DND-41 (cell line): ENCODE results near the gene MAP2K5.

ENCODE experiments used
- ATAC-seq: fragments of 200-7000 bp; cut with Tn5 transposase; 3 replicates; pipeline ENCODE4 v1.9.1; 2021; ENCODE audit warnings: low read depth; ENCODE audit not compliant: insufficient read depth
- DNase-seq: peaks from one replicate; pipeline ENCODE4 v3.0.0-alpha.2; 2020
- H2AFZ ChIP-seq: 2 replicates; pipeline ENCODE4 v1.6.0; 2012; ENCODE audit warnings: low read depth, low read length
- H3K27ac ChIP-seq: 2 replicates; pipeline ENCODE4 v1.5.1; 2012; ENCODE audit warnings: low read length, inconsistent platforms
- H3K27me3 ChIP-seq: fragments of 200-600 bp; sonication (generic); 2 replicates; pipeline ENCODE4 v1.6.0; 2012; ENCODE audit warnings: low read length, mild to moderate bottlenecking, inconsistent platforms; ENCODE audit not compliant: insufficient read depth, poor library complexity
- H3K36me3 ChIP-seq: 2 replicates; pipeline ENCODE4 v1.5.1; 2012; ENCODE audit warnings: low read length, inconsistent platforms; ENCODE audit not compliant: insufficient read depth
- H3K4me1 ChIP-seq: 2 replicates; pipeline ENCODE4 v1.5.1; 2012; ENCODE audit warnings: mild to moderate bottlenecking, low read length; ENCODE audit not compliant: insufficient read depth
- H3K4me2 ChIP-seq: 2 replicates; pipeline ENCODE4 v1.6.0; 2012; ENCODE audit warnings: mild to moderate bottlenecking, moderate library complexity, low read length, inconsistent platforms; ENCODE audit not compliant: insufficient read depth
- H3K4me3 ChIP-seq, 2 experiments: fragments of 200-600 bp in 1 of 2; shearing (Covaris generic) in 1 of 2; 2 replicates each; pipeline ENCODE4 v1.5.1; 2012 to 2016; ENCODE audit warnings: inconsistent platforms in 2 of 2, low read length in 2 of 2, mild to moderate bottlenecking in 2 of 2, low read depth in 1 of 2, moderate library complexity in 1 of 2
- H3K79me2 ChIP-seq: 2 replicates; pipeline ENCODE4 v1.6.0; 2012; ENCODE audit warnings: low read length, inconsistent platforms; ENCODE audit not compliant: insufficient read depth
- H3K9ac ChIP-seq: 2 replicates; pipeline ENCODE4 v1.6.0; 2012; ENCODE audit warnings: low read depth, mild to moderate bottlenecking, inconsistent platforms, low read length, moderate library complexity
- H3K9me3 ChIP-seq: 2 replicates; pipeline ENCODE4 v1.5.1; 2012; ENCODE audit warnings: low read length, moderate library complexity, mild to moderate bottlenecking, inconsistent platforms; ENCODE audit not compliant: insufficient read depth, severe bottlenecking
- H4K20me1 ChIP-seq: 2 replicates; pipeline ENCODE4 v1.6.0; 2012; ENCODE audit warnings: low read length; ENCODE audit not compliant: insufficient read depth
- CTCF ChIP-seq: IDR thresholded peaks from 2 replicates; pipeline ENCODE4 v1.5.1; 2012; ENCODE audit warnings: borderline replicate concordance, low read length, moderate library complexity, mild to moderate bottlenecking; ENCODE audit not compliant: poor library complexity, severe bottlenecking; ENCODE audit errors: extremely low read depth
- EZH2 ChIP-seq: IDR thresholded peaks from 3 replicates; pipeline ENCODE4 v1.6.1; 2012; ENCODE audit warnings: borderline replicate concordance, low read depth, mild to moderate bottlenecking, moderate library complexity, low read length, inconsistent platforms; ENCODE audit not compliant: severe bottlenecking

Gene MAP2K5

GRCh38 chr15:67738056-67738455, 195.6 kb downstream of the MAP2K5 start:
- H3K36me3 ChIP-seq: no peaks in the 10 kb centered on the region
- no peaks in the 10 kb centered on the region for H3K9me3 ChIP-seq
- H2AFZ ChIP-seq: no peak overlapping the region
- H3K27ac ChIP-seq: no peak overlapping the region
- H3K4me1 ChIP-seq: peaks cover 4% of the 10 kb centered on the region; the same call in 1 of the 2 replicates
- no peak overlapping the region for H3K4me2 ChIP-seq
- no peaks in the 10 kb centered on the region for H3K79me2 ChIP-seq
- no peak for ATAC-seq
- no peak for DNase-seq
- no peaks in the 10 kb centered on the region for H4K20me1 ChIP-seq
- TF ChIP-seq CTCF (no peak), EZH2 (no peak)
- no peak overlapping the region for H3K4me3 ChIP-seq
- no peaks in the 10 kb centered on the region for H3K27me3 ChIP-seq
- no peak overlapping the region for H3K9ac ChIP-seq

DNA sequence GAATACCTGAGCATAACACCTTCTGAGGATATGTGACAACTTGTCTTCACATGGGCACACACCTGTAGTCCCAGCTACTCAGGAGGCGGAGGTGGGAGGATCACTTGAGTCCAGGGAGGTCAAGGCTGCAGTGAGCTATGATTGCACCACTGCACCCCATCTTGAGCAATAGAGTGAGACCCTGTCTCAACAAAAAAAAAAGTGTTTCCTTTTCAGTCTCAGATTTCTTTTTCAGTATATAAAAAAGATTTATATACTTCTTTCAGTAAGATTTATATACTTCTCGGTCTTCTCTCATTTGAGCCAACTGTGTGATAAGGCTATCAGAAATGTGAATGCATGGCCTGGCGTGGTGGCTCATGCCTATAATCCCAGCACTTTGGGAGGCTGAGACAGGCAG, 197.9 kb downstream of the MAP2K5 start:
- Histone ChIP-seq H3K4me1 (peaks cover 7% of the 10 kb centered on the region; the same call in 1 of the 2 replicates), H3K4me3 (no peak overlapping the region), H2AFZ (no peak overlapping the region), H3K4me2 (no peak overlapping the region), H3K36me3 (no peaks in the 10 kb centered on the region), H3K27me3 (no peaks in the 10 kb centered on the region), H3K79me2 (no peaks in the 10 kb centered on the region), H3K9me3 (no peaks in the 10 kb centered on the region), H4K20me1 (no peaks in the 10 kb centered on the region), H3K9ac (no peak overlapping the region), H3K27ac (no peak overlapping the region)
- DNase-seq (no peak), ATAC-seq (no peak)
- TF ChIP-seq CTCF (no peak), EZH2 (no peak)

- peak; percentile 40 for DNase-seq
- Histone ChIP-seq H3K36me3 (no peaks in the 10 kb centered on the region), H3K4me2 (no peak overlapping the region), H3K9me3 (no peaks in the 10 kb centered on the region), H3K27me3 (no peaks in the 10 kb centered on the region), H3K27ac (no peak overlapping the region), H3K4me1 (peaks cover 15% of the 10 kb centered on the region), H4K20me1 (no peaks in the 10 kb centered on the region), H3K4me3 (no peak overlapping the region), H3K9ac (no peak overlapping the region), H3K79me2 (no peaks in the 10 kb centered on the region), H2AFZ (no peak overlapping the region)
- peak; percentile 83 for ATAC-seq
- TF ChIP-seq EZH2 (no peak), CTCF (no peak)
Observed at GRCh38 chr15:67741308-67741707, 198.8 kb downstream of the MAP2K5 start.

- H3K9ac ChIP-seq: no peak overlapping the region
- H3K4me3 ChIP-seq: no peak overlapping the region
- H3K79me2 ChIP-seq: no peaks in the 10 kb centered on the region
- no peak for ATAC-seq
- DNase-seq: no peak
- H3K36me3 ChIP-seq: no peaks in the 10 kb centered on the region
- peaks cover 19% of the 10 kb centered on the region for H3K4me1 ChIP-seq
- no peak overlapping the region for H2AFZ ChIP-seq
- H3K27me3 ChIP-seq: no peaks in the 10 kb centered on the region
- H3K4me2 ChIP-seq: no peak overlapping the region
- no peaks in the 10 kb centered on the region for H4K20me1 ChIP-seq
- no peaks in the 10 kb centered on the region for H3K9me3 ChIP-seq
- no peak for TF ChIP-seq CTCF
- no peak overlapping the region for H3K27ac ChIP-seq
Observed at GRCh38 chr15:67743558-67743957, 201.1 kb downstream of the MAP2K5 start.
